NCI-H748 (cell line): ENCODE measurements around the gene CIAPIN1.
A peak's percentile ranks its signal among the peaks of the same experiment; 100 is the strongest.
"Not testable (repeated sequence)": the region's sequence is repeated elsewhere in the genome, so short reads cannot be mapped to it uniquely, and the experiment has no call there.

Experiments used
- DNase-seq: peaks from one replicate; lab custom pipeline; 2025; ENCODE audit not compliant: unreplicated experiment; lab: John Stamatoyannopoulos, UW

Gene CIAPIN1

DNA sequence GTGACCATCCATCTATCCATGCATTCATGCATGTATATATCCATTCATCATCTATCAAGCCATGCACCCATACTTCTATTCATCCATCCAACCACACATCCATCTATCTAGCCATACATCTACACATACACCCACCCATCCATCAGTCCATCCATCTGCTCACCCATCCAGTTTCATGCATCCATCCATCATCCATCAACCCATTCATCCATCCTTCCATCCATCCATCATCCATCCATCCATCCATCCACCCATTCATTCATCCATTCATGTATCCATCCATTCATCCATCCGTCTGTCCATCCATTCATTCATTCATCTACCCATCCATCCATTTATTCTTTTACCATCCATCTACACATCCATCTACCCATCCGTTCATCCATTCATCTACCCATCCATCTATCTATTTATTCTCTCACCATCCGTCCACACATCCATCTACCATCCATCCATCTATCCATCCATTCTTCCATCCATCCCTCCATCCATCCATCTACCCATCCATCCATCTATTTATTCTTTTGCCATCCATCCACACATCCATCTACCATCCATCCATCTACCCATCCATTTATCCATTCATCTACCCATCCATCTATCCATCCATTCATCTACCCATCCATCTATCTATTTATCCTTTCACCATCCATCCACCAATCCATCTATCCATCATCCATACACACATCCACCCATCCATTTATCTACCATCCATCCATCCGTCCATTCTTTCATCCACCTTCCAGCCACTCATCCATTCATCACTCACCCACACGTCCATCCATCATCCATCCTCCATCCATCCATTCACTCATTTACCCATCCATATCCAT lies 39.4 kb downstream of the CIAPIN1 start:
- DNase-seq = no peak

DNA sequence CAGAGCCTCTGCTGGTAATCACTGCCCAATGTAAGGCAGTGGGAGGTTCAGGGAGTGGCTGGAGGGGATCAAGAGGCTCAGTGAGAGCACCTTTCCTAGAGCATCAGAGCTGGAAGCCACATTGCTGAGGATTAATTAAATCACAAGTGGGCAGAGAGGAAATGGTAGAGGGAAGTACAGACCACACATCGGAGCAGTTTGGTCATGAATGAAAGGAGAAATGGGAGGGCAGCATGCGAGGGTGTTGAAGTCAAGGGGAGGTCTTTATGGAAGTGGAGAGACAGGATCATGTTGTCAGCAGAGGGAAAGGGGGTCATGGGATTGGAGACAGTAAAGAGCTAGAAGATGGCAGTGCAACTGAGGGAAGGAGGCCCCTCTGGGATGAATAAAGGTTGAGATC lies 40.3 kb downstream of the CIAPIN1 start:
- no peak for DNase-seq

DNA sequence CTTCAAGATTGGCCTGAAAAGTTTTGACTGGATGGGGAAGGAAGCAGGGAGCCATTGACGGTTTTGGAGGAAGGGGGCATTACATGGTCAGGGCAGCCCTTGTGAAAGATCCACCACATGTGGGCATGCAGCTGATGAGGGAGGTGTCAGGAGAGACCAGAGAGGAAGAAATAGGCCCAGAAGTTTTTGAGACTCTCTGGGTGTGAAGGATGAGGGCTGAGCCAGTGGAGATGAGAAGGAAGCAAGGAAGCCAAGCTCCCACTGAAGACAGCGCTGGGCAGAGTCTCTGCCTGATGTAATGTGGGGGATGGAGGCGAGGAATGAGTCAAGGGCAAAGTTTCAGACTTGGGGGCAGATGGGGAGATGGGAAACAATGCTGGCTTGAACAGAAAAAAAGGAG lies 42.1 kb downstream of the CIAPIN1 start:
- no peak for DNase-seq

DNA sequence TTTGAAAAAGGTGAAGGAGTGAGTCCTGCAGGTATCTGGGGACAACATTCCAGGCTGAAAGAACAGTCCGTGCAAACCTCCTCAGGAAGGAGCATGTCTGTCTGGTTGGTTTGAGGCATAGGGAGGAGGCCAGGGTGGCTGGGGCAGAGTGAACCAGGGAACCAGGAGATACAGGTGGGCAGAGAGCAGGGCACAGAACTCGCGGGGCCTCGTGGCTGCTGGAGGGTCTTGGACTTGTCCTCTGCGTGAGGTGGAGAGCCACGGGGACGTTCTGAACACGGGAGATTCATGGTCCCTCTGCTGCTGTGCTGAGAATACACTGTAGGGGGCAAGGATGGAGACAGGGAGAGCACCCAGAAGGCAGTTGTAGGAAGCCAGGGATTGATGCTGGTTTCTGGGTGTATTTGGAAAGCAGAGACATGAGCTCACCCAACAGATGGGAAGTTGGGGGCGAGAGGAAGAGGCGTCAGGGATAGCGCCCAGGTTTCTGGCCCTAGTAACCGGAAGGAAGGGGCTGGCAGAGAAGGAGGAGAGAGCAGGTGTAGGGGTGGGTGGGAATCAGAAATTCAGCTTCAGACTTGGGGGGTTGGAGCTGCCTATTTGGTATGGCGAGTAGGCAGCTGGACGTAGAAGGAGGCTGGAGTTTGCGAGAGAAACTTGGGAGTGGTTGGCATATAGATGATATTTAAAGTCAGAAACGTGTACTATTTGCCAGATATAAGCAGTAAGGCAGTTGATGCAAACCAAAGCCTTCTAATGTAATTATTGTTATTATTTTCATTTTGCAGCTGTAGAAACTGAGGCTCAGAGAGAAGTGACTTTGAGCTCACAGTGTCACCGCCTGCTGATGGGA lies 43.0 kb downstream of the CIAPIN1 start, which contains the start of gene CCL17:
CCL17 (plus strand) TSS at position 803 of the 853 bp plus-strand sequence. CDS start 9,166 bp downstream, outside the sequence.
- no peak for DNase-seq

DNA sequence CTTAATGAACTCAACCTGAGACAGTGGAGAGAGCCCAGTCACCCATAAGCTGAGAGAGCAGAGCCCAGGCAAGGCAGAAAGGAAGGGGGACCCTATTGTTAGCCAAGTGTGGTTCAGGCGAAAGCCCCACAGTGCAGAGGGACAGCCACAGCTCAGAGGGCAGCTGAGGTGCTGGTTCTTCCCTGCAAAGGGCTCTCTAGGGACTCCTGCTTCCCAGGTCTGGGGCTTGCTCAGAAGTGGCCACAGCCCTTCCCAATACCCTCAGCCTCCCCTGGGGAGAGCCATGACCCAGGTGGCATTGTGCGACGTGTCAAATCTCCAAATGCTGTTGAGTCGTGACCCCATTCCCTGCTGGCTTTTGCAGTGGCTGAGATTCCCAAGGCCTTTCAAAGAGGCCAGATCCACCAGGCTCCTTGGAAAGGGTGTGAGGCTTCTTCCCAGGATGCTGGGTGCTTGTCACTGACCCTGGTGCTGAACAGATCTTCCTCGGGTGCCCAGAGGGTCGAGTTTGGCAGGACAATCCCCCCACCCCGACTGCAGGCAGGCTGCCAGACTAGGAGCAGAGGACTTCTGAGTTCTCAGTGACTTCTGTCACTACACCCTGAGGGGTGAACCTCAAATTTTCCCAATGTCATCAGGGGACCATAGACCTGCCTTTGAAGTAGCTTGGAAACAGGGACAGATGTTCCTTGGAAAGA lies 45.1 kb downstream of the CIAPIN1 start:
- DNase-seq = no peak

DNA sequence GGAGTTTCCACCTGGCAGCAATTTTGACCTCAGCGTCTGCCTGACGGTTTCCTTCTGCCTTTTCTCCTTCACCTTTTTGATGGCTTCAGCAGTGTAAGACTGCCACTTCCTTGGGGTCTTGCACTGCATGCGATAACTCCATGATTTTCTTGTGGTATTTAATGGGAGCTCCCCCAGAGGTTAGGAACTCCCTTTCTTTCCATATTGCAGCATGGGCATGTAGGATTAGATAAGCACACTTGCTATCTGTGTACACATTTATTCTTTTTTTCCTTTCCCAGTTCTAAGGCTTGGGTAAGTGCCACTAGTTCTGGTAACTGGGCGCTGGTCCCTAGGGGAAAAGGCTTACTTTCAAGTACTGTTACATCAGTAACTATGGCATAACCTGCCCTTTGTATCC lies 49.7 kb downstream of the CIAPIN1 start:
- not testable (repeated sequence) for DNase-seq

DNA sequence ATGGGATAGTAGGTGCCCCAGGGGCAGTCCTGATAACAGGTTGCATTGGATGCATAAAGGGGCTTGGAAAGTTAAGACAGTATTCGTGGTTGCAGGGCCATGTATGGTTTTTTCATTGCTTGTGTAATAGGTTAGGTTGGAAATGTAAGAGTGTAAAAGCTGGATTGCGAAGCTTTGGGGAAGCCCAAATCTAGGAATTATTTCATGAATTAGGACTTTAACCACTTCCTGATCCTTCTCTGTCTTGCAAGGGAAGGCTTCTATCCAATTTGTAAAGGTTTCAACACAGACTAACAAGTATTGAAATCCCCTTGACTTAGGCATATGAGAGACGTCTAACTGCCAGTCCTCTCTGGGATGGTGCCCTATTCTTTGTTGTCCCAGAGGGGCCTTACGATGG lies 50.4 kb downstream of the CIAPIN1 start:
- no peak for DNase-seq

DNA sequence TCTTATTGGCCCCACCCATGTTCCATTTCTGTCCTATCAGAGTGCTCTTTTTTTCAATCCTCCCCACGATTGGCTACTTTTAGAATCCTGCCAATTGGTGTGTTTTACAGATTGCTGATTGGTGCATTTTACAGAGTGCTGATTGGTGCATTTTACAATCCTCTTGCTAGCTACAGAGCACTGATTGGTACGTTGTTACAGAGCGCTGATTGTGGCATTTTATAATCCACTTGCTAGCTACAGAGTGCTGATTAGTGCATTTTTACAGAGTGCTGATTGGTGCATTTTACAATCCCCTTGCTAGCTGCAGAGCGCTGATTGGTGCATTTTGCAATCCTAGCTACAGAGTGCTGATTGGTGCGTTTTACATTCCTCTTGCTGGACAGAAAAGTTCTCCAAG lies 52.2 kb downstream of the CIAPIN1 start:
- DNase-seq = no peak

DNA sequence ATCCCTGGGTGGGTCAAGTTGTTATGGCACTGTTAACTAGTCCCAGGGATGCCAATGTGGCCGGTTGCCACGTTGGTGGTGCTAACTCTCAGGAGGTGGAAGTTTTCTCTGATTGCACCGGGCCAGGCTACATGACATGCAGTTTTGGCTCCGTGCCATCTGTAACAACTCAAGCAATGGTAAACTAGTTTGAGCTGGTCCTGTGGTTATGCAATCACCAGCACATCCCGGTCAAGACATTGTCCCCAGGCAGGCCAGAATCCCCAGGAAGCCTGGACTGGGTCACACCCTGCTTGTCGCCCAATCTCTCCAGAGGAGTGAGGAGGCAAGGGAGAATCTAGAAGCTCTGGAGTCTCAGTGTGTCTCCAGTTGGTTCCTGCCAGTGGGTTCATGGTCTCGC lies 52.7 kb downstream of the CIAPIN1 start:
- DNase-seq = peak; percentile 13

DNA sequence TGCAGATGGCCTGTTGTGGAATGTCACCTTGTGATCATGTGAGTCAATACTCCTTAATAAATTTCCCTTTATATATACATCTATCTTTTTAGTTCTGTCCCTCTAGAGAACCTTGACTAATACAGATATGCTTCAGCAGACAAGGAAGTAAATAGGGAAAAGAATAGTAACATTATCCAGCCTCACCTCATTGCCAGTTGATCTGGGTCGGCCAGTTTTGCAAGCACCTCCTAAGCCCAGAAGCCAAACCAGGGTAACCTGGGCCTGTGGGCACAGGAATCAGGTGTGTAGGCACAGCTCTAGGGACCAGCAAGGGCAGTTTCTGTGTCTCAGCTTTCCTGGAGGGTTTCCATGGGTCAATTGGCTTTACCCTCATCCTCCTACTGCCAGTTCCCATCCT lies 54.5 kb downstream of the CIAPIN1 start:
- DNase-seq = no peak

DNA sequence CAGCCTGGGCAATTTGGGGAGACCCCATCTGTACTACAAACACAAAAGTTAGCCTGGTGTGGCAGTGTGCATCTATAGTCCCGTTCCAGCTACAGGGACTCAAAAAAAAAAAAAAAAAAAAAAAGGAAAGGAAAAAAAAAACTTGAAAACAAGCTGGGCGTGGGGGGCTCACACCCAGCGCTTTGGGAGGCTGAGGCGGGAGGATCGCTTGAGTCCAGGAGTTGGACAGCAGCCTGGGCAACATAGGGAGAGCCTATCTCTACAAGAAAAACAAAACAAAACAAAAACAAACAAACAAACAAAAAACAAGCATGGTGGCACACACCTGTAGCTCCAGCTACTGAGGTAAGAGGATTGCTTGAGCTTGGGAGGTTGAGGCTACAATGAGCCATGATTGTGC lies 55.5 kb downstream of the CIAPIN1 start:
- DNase-seq = no peak

DNA sequence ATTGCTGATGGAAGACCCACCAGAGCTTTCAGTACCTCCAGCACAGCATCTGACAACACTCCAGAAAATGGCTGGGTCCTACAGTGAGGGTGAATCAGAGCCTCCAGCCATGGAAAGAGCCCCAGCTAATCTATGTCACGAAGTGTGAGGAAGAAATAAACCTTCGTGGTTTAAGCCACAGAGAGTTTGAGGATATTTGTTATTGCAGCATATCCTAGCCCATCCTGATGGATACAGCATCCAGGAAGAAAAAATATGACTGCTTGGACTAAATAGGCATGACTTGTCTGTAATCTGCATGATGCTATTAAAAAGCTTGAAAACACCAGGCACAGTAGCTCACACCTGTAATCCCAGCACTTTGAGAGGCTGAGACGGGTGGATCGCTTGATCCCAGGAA lies 55.9 kb downstream of the CIAPIN1 start:
- DNase-seq = no peak

DNA sequence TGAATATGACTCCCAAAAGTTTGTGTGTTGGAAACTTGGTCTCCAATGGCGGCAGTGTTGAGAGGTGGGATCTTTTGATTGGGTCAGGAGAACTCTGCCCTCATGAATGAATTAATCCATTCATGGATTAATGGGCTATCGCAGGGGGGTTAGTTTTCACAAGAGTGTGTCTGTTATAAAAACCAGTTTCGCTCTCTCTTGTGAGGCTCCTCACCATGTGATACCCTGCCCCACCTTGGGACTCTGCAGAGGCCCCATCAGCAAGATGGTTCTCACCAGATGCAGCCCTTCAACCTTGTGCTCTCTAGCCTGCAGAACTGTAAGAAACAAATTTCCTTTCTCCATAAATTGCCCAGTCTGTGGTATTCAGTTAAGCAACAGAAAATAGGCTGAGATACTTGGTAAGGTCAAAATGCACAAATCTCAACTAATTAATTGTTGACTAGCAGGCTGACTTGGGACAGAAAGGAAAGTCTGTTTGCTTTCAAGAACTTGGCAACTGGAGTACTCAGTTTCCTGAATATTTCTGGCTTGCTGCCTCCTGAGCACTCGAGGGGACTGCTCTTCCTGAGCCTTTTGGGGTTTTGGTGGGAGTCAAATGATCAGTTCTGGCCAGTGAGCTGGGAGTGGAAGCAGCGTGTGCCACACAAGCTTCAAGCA lies 56.4 kb downstream of the CIAPIN1 start:
- DNase-seq = no peak

DNA sequence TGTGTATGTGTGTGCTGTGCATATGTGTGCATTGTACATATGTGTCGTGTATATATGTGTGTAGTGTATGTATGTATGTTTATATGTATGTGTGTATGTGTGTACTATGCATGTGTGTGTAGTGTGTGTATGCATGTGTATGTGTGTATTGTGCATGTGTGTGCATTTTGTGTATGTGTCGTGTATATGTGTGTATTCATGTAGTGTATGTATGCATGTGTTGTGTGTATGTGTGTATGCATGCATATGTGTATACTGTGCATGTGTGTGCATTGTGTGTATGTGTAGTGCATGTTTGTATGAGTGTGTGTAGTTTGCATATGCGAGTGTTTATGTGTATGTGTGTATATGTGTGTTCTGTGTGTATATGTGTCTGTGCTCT lies 58.1 kb downstream of the CIAPIN1 start:
- no peak for DNase-seq

DNA sequence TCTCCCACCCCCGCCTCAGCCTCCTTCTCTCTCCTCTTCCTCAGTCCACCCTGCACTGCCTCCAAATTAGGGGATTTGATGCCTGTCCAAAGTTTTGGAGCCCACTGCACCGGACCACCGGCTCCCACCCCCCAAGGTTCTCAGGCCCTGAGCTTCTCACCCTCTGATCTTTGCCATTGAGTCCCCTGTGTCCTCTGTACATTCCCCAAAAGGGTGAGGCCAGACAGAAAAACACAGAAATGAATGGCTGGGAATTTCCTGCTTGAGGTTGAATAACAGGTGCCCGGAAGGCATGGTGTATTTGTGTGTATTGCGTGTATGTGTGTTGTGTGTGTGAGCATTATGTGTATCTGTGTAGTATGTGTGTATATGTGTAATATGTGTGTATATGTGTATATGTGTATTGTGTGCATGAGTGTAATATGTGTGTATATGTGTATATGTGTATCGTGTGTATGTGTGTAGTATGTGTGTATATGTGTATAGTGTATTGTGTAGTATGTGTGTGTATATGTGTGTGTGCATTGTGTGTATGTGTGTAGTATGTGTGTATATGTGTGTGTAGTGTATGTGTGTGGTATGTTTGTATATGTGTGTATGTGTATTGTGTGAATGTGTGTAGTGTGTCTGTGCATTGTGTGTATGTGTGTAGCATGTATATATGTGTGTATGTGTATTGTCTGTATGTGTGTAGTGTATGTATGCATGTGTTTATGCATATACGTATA lies 58.7 kb downstream of the CIAPIN1 start:
- DNase-seq = no peak

DNA sequence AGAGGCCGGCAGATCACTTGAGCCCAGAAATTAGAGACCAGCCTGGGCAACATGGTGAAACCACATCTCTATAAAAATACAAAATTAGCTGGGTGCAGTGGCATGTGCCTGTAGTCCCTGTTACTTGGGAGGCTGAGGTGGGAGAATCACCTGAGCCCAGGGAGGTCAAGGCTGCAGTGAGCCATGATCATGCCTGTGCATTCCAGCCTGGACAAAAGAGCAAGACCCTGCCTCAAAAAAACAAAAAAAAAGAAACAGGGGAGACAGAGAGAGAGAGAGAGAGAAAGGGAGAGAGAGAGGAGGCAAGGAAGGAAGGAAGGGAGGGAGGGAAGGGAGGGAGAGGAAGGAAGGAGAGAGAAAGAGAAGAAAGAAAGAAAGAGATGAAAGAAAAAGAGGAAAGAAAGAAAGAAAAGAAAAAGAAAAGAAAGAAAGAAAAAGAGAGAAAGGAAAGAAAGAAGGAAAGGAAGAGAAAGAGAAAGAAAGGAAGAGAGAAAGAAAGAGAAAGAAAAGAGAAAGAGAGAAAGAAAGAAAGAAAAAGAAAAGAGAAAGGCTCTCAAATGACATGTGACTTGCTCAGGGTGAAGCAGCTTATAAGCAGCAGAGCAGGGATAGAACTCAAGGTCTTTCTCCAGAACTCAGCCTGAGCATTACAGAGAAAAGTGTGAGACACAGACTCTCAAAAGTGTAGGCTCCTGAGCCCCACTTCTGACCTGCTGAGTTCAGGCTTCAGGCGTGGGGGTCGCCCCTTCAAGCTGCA lies 59.4 kb downstream of the CIAPIN1 start:
- DNase-seq = no peak

DNA sequence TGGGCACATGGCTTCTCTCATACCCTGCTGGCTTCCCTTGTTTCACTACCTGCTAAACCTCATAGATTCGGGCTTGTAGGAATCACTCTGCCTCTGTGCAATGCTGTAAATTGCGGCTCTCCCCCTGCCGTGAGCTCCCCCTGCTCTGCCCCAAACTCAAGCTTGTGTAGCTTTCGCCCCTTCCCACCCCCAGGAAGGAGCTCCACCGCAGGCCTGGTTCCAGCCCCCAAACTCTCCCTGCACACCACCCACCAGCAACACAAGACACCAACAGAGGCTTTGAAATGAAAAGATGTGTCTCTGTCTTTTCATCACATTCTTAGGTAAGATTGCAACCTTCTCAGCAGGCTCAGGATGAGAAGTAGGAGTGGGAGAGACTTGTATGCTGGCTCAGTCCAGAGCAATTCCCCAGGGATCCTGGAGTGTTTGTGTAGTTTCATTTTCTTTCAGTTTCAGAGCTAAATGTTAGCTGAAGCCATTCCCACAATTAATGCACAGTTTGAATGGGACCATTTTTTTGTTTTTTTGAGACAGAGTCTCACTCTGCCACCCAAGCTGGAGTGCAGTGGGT lies 60.7 kb downstream of the CIAPIN1 start:
- peak; percentile 2 for DNase-seq

DNA sequence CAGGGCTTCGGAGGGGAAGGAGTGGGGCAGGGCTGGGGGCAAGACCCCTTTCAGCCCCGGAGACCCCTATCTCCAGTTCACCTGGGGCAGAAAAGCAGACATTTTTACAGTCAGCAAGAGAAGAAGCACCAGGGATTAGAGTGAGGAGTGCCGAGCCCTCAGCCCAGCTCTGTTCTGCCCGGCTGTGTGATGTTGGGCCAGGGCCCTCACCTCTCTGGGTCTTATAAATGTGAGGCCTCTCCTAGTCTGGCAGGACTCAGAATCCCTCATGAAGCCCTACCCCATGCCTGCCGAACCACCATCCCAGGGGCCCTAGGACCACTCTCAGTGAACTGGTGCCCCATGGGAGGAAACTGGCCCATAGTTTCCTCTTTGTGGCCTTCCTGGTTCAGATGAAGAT lies 62.1 kb downstream of the CIAPIN1 start:
- no peak for DNase-seq
